ENCODE measurements around the gene USP35.
A peak's percentile ranks its signal among the peaks of the same experiment; 100 is the strongest.

- TF ChIP-seq CTCF (IDR thresholded peaks at IDR 0.05), result peak in 1 of 4 experiments; percentile 14
- peak; percentile 57 for TF ChIP-seq POLR2AphosphoS5 (IDR thresholded peaks at IDR 0.05)
- peak; percentile 43 to 56 for TF ChIP-seq POLR2A (IDR thresholded peaks at IDR 0.05)
Measured at GRCh38 chr11:78139422-78140391, 49.0 kb upstream of the USP35 start, which contains the start of gene ALG8.
